Stimulated activated naive CD8-positive, alpha-beta T cell treated with anti-CD3 and anti-CD28 coated beads, Interleukin-15, Interleukin-2, amounts not matched to agents 100 ng/mL and 50 ng/mL, for 24 hours (primary cell): ENCODE measurements around the gene PVALB.

ENCODE experiments used
- H3K27ac Mint-ChIP-seq: one replicate; pipeline ENCODE4 v1.8.0; 2021; ENCODE audit warnings: mild to moderate bottlenecking, mixed read lengths
- H3K27me3 Mint-ChIP-seq: one replicate; pipeline ENCODE4 v1.8.0; 2021; ENCODE audit warnings: mixed read lengths
- H3K36me3 Mint-ChIP-seq: one replicate; pipeline ENCODE4 v1.8.0; 2021; ENCODE audit warnings: low read depth, mixed read lengths
- H3K4me1 Mint-ChIP-seq: one replicate; pipeline ENCODE4 v1.8.0; 2021; ENCODE audit warnings: low read depth, mixed read lengths
- H3K4me3 Mint-ChIP-seq: one replicate; pipeline ENCODE4 v1.8.0; 2021; ENCODE audit warnings: mild to moderate bottlenecking, mixed read lengths
- H3K9me3 Mint-ChIP-seq: one replicate; pipeline ENCODE4 v1.8.0; 2021; ENCODE audit warnings: mixed read lengths

The PVALB gene

DNA sequence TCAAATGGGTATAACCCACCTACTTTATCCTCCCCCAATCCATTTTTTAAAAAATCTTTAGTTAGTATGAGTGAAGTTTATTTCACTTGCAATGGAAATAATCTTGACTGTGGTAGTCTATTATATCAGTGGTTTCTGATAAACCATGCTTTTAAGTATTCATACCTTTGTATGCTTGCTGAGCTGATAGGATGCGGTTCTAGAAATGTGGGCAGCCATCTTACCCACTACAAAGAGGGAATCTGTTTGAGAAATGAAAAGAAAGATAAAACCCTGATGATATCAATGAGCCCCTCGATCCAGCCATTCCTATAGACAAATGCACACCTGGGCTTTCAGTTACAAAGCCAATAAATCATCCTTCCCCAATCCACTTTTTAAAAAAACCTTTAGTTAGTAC is 13.8 kb upstream of the PVALB start:
- no peak overlapping the region for H3K4me3 Mint-ChIP-seq
- H3K4me1 Mint-ChIP-seq = peaks cover 15% of the 10 kb centered on the region
- H3K36me3 Mint-ChIP-seq = no peaks in the 10 kb centered on the region
- no peaks in the 10 kb centered on the region for H3K9me3 Mint-ChIP-seq
- no peak overlapping the region for H3K27ac Mint-ChIP-seq
- H3K27me3 Mint-ChIP-seq = peaks cover 27% of the 10 kb centered on the region

- H3K9me3 Mint-ChIP-seq = no peaks in the 10 kb centered on the region
- H3K4me1 Mint-ChIP-seq = peaks cover 15% of the 10 kb centered on the region
- H3K4me3 Mint-ChIP-seq = no peak overlapping the region
- no peak overlapping the region for H3K27ac Mint-ChIP-seq
- no peaks in the 10 kb centered on the region for H3K36me3 Mint-ChIP-seq
- H3K27me3 Mint-ChIP-seq = peaks cover 32% of the 10 kb centered on the region
Observed at GRCh38 chr22:36829370-36830002, 12.7 kb upstream of the PVALB start.

DNA sequence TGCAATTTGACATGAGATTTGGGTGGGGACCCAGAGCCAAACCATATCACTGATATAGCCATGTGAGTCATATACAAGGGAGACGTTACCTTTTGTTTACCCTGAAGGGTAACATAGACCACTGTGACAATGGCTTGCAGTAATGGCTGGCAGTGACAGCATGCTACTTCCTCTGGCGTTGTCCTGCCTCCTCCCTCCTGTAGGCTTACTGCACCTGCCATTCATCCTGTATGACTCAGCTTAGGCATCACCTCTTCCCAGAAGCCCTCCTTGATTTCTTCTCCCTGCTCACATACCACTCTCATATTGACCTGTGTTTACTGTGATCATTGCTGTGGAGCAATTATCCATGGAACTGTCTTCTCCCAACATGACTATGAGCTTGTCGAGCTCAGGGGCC is 12.0 kb upstream of the PVALB start:
- Mint-ChIP-seq H3K4me3 (no peak overlapping the region), H3K36me3 (no peaks in the 10 kb centered on the region), H3K27me3 (peaks cover 30% of the 10 kb centered on the region), H3K4me1 (peaks cover 15% of the 10 kb centered on the region), H3K9me3 (no peaks in the 10 kb centered on the region), H3K27ac (no peak overlapping the region)

DNA sequence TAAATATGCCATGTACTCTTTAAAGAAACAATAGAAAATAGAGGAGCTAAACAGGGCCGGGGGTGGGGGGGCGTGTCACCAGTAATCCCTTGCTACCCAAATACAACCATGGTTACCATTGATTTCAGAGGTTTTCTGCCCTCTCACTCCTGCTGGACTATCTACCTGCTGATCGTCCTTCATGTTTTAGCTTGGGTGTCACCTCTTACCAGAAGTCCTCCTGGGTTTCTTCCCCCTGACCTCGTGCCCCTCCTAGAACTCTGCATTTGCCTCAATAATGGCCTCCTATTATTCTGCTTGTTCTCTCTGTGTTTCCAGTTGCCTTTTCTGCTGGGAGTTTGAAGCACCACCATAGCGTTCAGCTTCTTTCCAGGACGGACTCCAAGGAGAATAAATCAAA is 9.4 kb upstream of the PVALB start:
- Mint-ChIP-seq H3K4me1 (peaks cover 10% of the 10 kb centered on the region), H3K36me3 (no peaks in the 10 kb centered on the region), H3K27me3 (peaks cover 17% of the 10 kb centered on the region), H3K9me3 (no peaks in the 10 kb centered on the region), H3K4me3 (no peak overlapping the region), H3K27ac (no peak overlapping the region)

DNA sequence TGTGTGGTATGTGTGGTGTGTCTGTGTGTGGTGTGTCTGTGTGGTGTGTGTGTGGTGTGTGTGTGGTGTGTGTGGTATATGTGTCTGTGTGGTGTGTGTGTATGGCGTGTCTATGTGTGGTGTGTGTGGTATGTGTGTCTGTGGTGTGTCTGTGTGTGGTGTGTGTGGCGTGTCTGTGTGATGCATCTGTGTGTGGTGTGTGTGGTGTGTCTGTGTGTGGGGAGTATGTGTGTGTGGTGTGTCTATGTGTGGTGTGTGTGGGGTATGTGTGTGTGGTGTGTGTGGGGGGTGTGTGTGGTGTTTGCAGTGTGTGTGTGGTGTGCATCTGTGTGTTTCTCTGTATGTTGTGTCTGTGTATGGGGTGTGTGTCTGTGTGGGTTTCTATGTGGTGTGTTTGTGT is 7.8 kb upstream of the PVALB start:
- H3K27ac Mint-ChIP-seq = no peak overlapping the region
- no peaks in the 10 kb centered on the region for H3K9me3 Mint-ChIP-seq
- H3K36me3 Mint-ChIP-seq = no peaks in the 10 kb centered on the region
- peaks cover 19% of the 10 kb centered on the region for H3K27me3 Mint-ChIP-seq
- H3K4me1 Mint-ChIP-seq = no peaks in the 10 kb centered on the region
- H3K4me3 Mint-ChIP-seq = no peak overlapping the region

GRCh38 chr22:36823186-36823839 is 6.5 kb upstream of the PVALB start:
- no peaks in the 10 kb centered on the region for H3K9me3 Mint-ChIP-seq
- H3K27me3 Mint-ChIP-seq = peaks cover 28% of the 10 kb centered on the region
- H3K36me3 Mint-ChIP-seq = no peaks in the 10 kb centered on the region
- no peak overlapping the region for H3K27ac Mint-ChIP-seq
- H3K4me1 Mint-ChIP-seq = no peaks in the 10 kb centered on the region
- no peak overlapping the region for H3K4me3 Mint-ChIP-seq

DNA sequence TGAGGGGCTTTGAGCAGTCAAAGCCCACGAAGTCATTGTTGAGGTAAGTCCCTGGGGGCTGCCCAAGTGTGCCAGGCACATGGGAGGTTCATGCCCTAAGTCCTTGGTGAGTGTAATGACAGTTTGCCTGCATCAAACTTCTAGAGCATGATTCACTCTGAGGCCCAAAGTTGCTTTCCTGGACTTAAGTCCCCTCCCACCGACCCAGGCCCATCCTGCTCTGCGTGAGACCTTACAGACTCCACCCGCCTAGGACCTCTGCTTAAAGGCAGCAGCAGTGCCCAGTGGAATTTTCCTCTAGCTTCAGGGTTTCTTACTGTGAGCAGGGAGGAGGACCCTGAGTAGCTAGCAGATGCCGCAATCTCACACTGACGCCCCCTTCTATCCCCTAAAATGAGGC is 5.7 kb upstream of the PVALB start:
- peaks cover 36% of the 10 kb centered on the region for H3K27me3 Mint-ChIP-seq
- H3K4me1 Mint-ChIP-seq = peaks cover 2% of the 10 kb centered on the region
- no peaks in the 10 kb centered on the region for H3K36me3 Mint-ChIP-seq
- H3K4me3 Mint-ChIP-seq = no peak overlapping the region
- no peaks in the 10 kb centered on the region for H3K9me3 Mint-ChIP-seq
- no peak overlapping the region for H3K27ac Mint-ChIP-seq

DNA sequence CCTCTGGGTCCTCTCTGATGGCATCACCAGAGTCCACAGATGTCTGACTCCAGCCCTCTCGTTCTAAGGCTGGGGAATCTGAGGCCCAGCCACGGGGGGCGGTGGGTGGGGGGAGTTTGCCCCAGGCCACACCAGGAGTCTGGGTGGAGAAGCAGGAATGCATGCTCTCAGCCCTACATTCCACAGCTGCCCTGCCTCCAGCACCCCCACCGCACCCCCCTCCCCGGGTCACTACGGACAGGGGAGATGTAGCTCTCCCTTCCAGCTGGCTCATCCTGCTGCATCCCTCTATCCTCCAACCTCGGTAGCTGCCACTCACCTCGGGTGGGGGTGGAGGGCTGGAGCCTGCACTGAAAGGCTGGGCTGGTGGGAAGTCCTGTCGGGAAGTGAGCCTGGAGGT is 2.3 kb upstream of the PVALB start:
- H3K27me3 Mint-ChIP-seq = peaks cover 47% of the 10 kb centered on the region
- no peak overlapping the region for H3K27ac Mint-ChIP-seq
- no peak overlapping the region for H3K4me3 Mint-ChIP-seq
- no peaks in the 10 kb centered on the region for H3K36me3 Mint-ChIP-seq
- peaks cover 6% of the 10 kb centered on the region for H3K4me1 Mint-ChIP-seq
- H3K9me3 Mint-ChIP-seq = no peaks in the 10 kb centered on the region

DNA sequence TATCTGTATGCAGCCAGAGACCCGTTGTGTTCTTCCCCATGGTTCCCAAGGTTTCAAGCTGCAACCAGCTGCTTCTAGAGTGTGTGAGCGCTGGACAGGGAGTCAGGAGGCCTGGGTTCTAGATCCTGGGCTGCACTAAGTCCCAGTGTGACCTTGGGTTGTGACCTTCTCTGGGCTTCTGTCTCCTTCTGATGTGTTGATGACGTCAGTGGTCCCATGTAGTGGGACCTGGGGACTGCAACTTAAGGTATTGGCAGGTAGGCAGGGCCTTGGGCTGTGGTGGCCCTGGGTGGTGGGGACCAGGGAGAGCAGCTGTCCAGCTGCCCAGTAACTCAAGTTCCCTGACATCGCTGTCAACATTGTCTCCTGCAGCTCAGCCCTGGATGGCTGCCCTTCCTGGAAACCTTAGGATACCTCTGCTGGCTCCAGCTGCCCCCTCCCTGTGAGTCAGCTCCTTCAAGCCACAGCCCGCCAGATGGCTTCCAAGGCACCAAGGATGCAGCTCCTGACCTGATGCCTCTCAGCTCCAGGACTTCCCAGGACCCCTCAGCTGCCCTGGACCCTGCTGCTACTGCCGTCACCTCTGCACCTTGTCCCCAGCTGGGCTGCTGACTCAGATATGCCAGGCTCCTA is 1.3 kb upstream of the PVALB start:
- H3K4me3 Mint-ChIP-seq = no peak overlapping the region

GRCh38 chr22:36817525-36817848 is 652 bp upstream of the PVALB start:
- peaks cover 59% of the 10 kb centered on the region for H3K27me3 Mint-ChIP-seq
- H3K4me1 Mint-ChIP-seq = peaks cover 6% of the 10 kb centered on the region
- no peak overlapping the region for H3K27ac Mint-ChIP-seq
- no peak overlapping the region for H3K4me3 Mint-ChIP-seq
- no peaks in the 10 kb centered on the region for H3K36me3 Mint-ChIP-seq
- no peaks in the 10 kb centered on the region for H3K9me3 Mint-ChIP-seq

More for the DNA sequence above, 1.3 kb upstream of the PVALB start:
- Mint-ChIP-seq H3K4me1 (peaks cover 6% of the 10 kb centered on the region), H3K27me3 (peaks cover 57% of the 10 kb centered on the region), H3K27ac (no peak overlapping the region), H3K9me3 (no peaks in the 10 kb centered on the region), H3K36me3 (no peaks in the 10 kb centered on the region)

DNA sequence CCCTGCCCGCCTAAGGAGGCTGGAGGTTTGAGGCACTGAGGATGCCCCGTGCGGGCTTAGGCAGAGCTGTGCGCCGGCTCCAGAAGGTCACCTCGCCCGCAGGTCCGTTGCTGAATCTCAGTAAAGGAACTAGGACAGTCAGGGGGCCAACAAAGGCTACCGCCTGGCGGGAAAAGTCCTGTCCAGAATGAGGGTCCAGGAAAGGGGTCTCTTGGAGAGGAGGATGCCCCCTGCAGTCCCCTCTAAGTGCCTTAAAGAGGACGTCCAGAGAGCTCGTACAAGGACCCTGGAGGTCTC is 548 bp downstream of the PVALB start:
- Mint-ChIP-seq H3K27me3 (peaks cover 59% of the 10 kb centered on the region), H3K4me3 (no peak overlapping the region), H3K27ac (no peak overlapping the region), H3K9me3 (no peaks in the 10 kb centered on the region), H3K4me1 (peaks cover 6% of the 10 kb centered on the region), H3K36me3 (no peaks in the 10 kb centered on the region)

GRCh38 chr22:36815558-36816338 is 1.1 kb downstream of the PVALB start:
- no peaks in the 10 kb centered on the region for H3K9me3 Mint-ChIP-seq
- H3K36me3 Mint-ChIP-seq = no peaks in the 10 kb centered on the region
- H3K27ac Mint-ChIP-seq = no peak overlapping the region
- peaks cover 59% of the 10 kb centered on the region for H3K27me3 Mint-ChIP-seq
- no peak overlapping the region for H3K4me3 Mint-ChIP-seq
- H3K4me1 Mint-ChIP-seq = peaks cover 6% of the 10 kb centered on the region

- no peak overlapping the region for H3K27ac Mint-ChIP-seq
- H3K4me3 Mint-ChIP-seq = no peak overlapping the region
- H3K27me3 Mint-ChIP-seq = peaks cover 53% of the 10 kb centered on the region
- H3K9me3 Mint-ChIP-seq = no peaks in the 10 kb centered on the region
- peaks cover 6% of the 10 kb centered on the region for H3K4me1 Mint-ChIP-seq
- no peaks in the 10 kb centered on the region for H3K36me3 Mint-ChIP-seq
Observed at GRCh38 chr22:36814801-36815200, 2.0 kb downstream of the PVALB start.

DNA sequence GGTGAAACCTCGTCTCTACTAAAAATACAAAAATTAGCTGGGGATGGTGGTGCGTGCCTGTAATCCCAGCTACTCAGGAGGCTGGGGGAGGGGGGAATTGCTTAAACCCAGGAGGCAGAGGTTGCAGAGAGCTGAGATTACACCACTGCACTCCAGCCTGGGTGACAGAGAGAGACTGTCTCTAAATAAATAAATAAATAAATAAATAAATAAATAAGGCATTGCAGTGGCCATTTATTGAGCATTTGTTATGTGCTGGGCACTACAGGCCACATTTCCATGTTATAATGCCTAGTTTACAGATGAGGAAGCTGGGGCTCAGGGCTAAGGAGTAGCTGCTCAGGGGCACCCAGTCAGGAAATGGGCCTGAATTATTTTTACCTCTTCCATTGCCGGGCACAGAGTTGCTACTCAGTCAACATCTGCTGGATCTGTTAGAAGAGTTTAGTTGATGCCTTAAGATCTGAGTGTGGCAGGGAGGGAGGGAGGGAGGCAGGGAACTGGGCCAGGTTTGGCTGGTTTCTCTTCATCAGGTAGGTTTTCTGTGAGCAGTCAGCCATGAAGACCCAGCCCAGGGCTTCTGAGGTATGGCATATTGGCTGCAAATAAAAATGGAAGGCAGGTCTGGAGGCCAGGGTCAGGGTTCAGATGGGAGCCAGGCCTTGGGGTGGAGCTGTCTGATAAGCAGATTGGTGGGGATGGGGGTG is 5.6 kb downstream of the PVALB start:
- Mint-ChIP-seq H3K9me3 (no peaks in the 10 kb centered on the region), H3K4me3 (no peak overlapping the region), H3K36me3 (no peaks in the 10 kb centered on the region), H3K27me3 (peaks cover 30% of the 10 kb centered on the region), H3K4me1 (peaks cover 17% of the 10 kb centered on the region), H3K27ac (no peak overlapping the region)

DNA sequence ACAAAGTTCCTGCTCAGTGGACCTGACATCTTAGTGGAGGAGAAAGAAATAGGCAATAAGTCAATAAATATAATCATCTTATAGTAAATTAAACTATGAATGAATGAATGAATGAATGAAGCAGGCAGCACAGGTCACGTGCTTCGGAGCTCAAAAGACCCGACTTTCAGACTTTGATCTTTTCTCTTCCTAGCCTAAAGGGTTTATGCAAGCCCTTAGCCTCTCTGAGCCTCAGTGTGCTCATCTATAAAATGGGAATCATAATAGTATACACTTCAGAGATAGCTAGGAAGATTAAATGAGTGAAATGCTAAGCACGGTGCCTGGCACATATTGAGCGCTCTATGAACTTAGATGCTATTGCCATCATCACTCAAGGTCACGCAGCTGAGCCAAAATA is 7.5 kb downstream of the PVALB start:
- H3K27me3 Mint-ChIP-seq = peaks cover 14% of the 10 kb centered on the region
- no peak overlapping the region for H3K27ac Mint-ChIP-seq
- H3K4me3 Mint-ChIP-seq = no peak overlapping the region
- H3K4me1 Mint-ChIP-seq = peaks cover 17% of the 10 kb centered on the region
- H3K9me3 Mint-ChIP-seq = no peaks in the 10 kb centered on the region
- no peaks in the 10 kb centered on the region for H3K36me3 Mint-ChIP-seq
